DMS53 treated with DMSO at 0.1 percent for 48 hours (cell line): ENCODE measurements around the gene COG2.

Experiments used
- DNase-seq: peaks from one replicate; lab custom pipeline; 2025; ENCODE audit not compliant: unreplicated experiment; lab: John Stamatoyannopoulos, UW

COG2 gene

GRCh38 chr1:230700132-230700531, 57.9 kb downstream of the COG2 start:
- DNase-seq: no peak

- no peak for DNase-seq
These were observed 59.2 kb downstream of the COG2 start for GRCh38 chr1:230701434-230701833.

GRCh38 chr1:230701895-230702768, 59.9 kb downstream of the COG2 start:
- DNase-seq: no peak

GRCh38 chr1:230702934-230703678, 60.8 kb downstream of the COG2 start:
- no peak for DNase-seq

GRCh38 chr1:230703679-230704385, 61.6 kb downstream of the COG2 start:
- no peak for DNase-seq

GRCh38 chr1:230704830-230705229, 62.5 kb downstream of the COG2 start:
- DNase-seq: no peak

- no peak for DNase-seq
These were observed 63.2 kb downstream of the COG2 start for GRCh38 chr1:230705289-230706019.

- DNase-seq: no peak
These were observed 63.9 kb downstream of the COG2 start for GRCh38 chr1:230706020-230706699.

GRCh38 chr1:230706887-230707731, 64.8 kb downstream of the COG2 start:
- no peak for DNase-seq

- DNase-seq: no peak
These were observed 65.7 kb downstream of the COG2 start for GRCh38 chr1:230707732-230708630.

- DNase-seq: no peak
These were observed 66.6 kb downstream of the COG2 start for GRCh38 chr1:230708631-230709580.

- DNase-seq: no peak
These were observed 67.6 kb downstream of the COG2 start for GRCh38 chr1:230709619-230710542.

GRCh38 chr1:230710543-230710904, 68.2 kb downstream of the COG2 start:
- no peak for DNase-seq

- no peak for DNase-seq
These were observed 69.0 kb downstream of the COG2 start for GRCh38 chr1:230711245-230711644.

GRCh38 chr1:230712470-230712942, 70.2 kb downstream of the COG2 start:
- DNase-seq: no peak

- no peak for DNase-seq
These were observed 70.9 kb downstream of the COG2 start for GRCh38 chr1:230713138-230713537.
